PC-3 (cell line): ENCODE measurements around the gene CACNA1B. TPM values are rescaled to one million over a fixed set of nuclear protein-coding genes. Genes with fewer than 3 reads are reported as not detected.

Experiments used
- ATAC-seq: fragments of 200-7000 bp; cut with Tn5 transposase; 2 replicates; pipeline ENCODE4 v1.9.1; 2020; ENCODE audit warnings: mild to moderate bottlenecking, moderate library complexity
- BruUV-seq: library from RNA; stranded (reverse); fragments of 400-500 nt; replicated peaks from 2 replicates; lab custom pipeline; 2021; lab: Mats Ljungman, UMichigan
- CTCF ChIA-PET: fragments of 300-600 bp; sonication (Branson Sonifier 250); formaldehyde crosslinking; loops from one replicate; lab custom pipeline; 2022; ENCODE audit warnings: antibody characterized with exemption; lab: Charles Lee
- POLR2A ChIA-PET: fragments of 300-600 bp; sonication (Branson Sonifier 250); formaldehyde crosslinking; loops from one replicate; lab custom pipeline; 2022; ENCODE audit warnings: antibody characterized with exemption; ENCODE audit not compliant: unreplicated experiment; lab: Charles Lee
- DNase-seq: peaks from one replicate; pipeline ENCODE4 v3.0.0-alpha.2; 2015
- H2AFZ ChIP-seq: fragments of 300-600 bp; sonication (generic); 2 replicates; pipeline ENCODE4 v1.6.0; 2016; ENCODE audit warnings: antibody characterized with exemption, low read length
- H3F3A ChIP-seq: fragments of 300-600 bp; sonication (generic); one replicate; pipeline ENCODE4 v1.6.0; 2017; ENCODE audit warnings: antibody characterized with exemption, low read length, control low read depth, mild to moderate bottlenecking; ENCODE audit not compliant: unreplicated experiment
- H3K27ac ChIP-seq: fragments of 300-600 bp; sonication (generic); 2 replicates; pipeline ENCODE4 v1.5.1; 2016; ENCODE audit warnings: mild to moderate bottlenecking, low read length
- H3K27me3 ChIP-seq: fragments of 300-600 bp; sonication (generic); 2 replicates; pipeline ENCODE4 v1.6.1; 2016; ENCODE audit warnings: low read length, mixed read lengths
- H3K36me3 ChIP-seq: fragments of 300-600 bp; sonication (generic); 2 replicates; pipeline ENCODE4 v1.6.1; 2016; ENCODE audit warnings: low read depth, mixed run types, low read length, mixed read lengths
- H3K4me1 ChIP-seq: fragments of 300-600 bp; sonication (generic); 2 replicates; pipeline ENCODE4 v1.5.1; 2016; ENCODE audit warnings: low read length; ENCODE audit not compliant: insufficient read depth
- H3K4me2 ChIP-seq: fragments of 300-600 bp; sonication (generic); 2 replicates; pipeline ENCODE4 v1.6.0; 2016; ENCODE audit warnings: low read length
- H3K4me3 ChIP-seq: fragments of 300-600 bp; sonication (generic); 2 replicates; pipeline ENCODE4 v1.5.1; 2016; ENCODE audit warnings: mild to moderate bottlenecking, low read length, mixed read lengths
- H3K79me2 ChIP-seq: fragments of 300-600 bp; sonication (generic); 2 replicates; pipeline ENCODE4 v1.6.1; 2017; ENCODE audit warnings: low read length, mixed read lengths
- H3K9ac ChIP-seq: fragments of 300-600 bp; sonication (generic); 2 replicates; pipeline ENCODE4 v1.6.0; 2016; ENCODE audit warnings: mild to moderate bottlenecking, low read length
- H3K9me2 ChIP-seq: fragments of 300-600 bp; sonication (generic); replicated peaks from 2 replicates; pipeline ENCODE4 v1.6.1; 2016; ENCODE audit warnings: mixed run types, low read length, mixed read lengths
- H3K9me3 ChIP-seq: fragments of 300-600 bp; sonication (generic); 2 replicates; pipeline ENCODE4 v1.6.1; 2016; ENCODE audit warnings: low read length, mixed read lengths
- H4K20me1 ChIP-seq: fragments of 300-600 bp; sonication (generic); 2 replicates; pipeline ENCODE4 v1.6.1; 2016; ENCODE audit warnings: low read length, mixed read lengths
- CTCF ChIP-seq: fragments of 300-600 bp; sonication (generic); conservative IDR thresholded peaks from 2 replicates; pipeline ENCODE4 v1.5.1; 2017; ENCODE audit warnings: antibody characterized with exemption, low read depth, mild to moderate bottlenecking, low read length
- EZH2 ChIP-seq: fragments of 300-600 bp; sonication (generic); IDR thresholded peaks from one replicate; pipeline ENCODE4 v1.6.1; 2017; ENCODE audit warnings: antibody characterized with exemption, mild to moderate bottlenecking, low read length; ENCODE audit not compliant: unreplicated experiment
- EZH2phosphoT487 ChIP-seq: fragments of 300-600 bp; sonication (generic); IDR thresholded peaks from 2 replicates; pipeline ENCODE4 v1.6.1; 2018; ENCODE audit warnings: mild to moderate bottlenecking, antibody characterized with exemption, low read length, borderline replicate concordance
- intact Hi-C: fragments of 100-400 bp; cut with micrococcal nuclease; formaldehyde crosslinking; loops from 2 replicates; pipeline ENCODE4 v1.9.0; 2023
- total RNA-seq: library from RNA; depleted of rRNA; stranded (reverse); fragments of >200 nt; gene quantifications from 2 replicates; pipeline ENCODE4 v1.2.3, GENCODE V29; 2014

The CACNA1B gene
- total RNA-seq, 1 experiment from 2014 or later: not detected

- H3K9me3 ChIP-seq: no peaks in the 10 kb centered on the region
- H2AFZ ChIP-seq: no peak overlapping the region
- TF ChIP-seq EZH2phosphoT487 (no peak), EZH2 (no peak), CTCF (no peak)
- POLR2A ChIA-PET: no interaction called here
- no peaks in the 10 kb centered on the region for H4K20me1 ChIP-seq
- H3K4me1 ChIP-seq: no peaks in the 10 kb centered on the region
- intact Hi-C loops: no loop called here
- H3K36me3 ChIP-seq: no peaks in the 10 kb centered on the region
- no peaks in the 10 kb centered on the region for H3K79me2 ChIP-seq
- CTCF ChIA-PET: no interaction called here
- DNase-seq (no peak), ATAC-seq (no peak)
- BruUV-seq: no TSS peak
- H3K27me3 ChIP-seq: no peaks in the 10 kb centered on the region
- no peak overlapping the region for H3K9ac ChIP-seq
- no peak overlapping the region for H3K27ac ChIP-seq
- H3K4me3 ChIP-seq: no peak overlapping the region
- H3K4me2 ChIP-seq: no peak overlapping the region
- H3F3A ChIP-seq: no peaks in the 10 kb centered on the region
- no peaks in the 10 kb centered on the region for H3K9me2 ChIP-seq
Measured at GRCh38 chr9:137853392-137853995, 24.1 kb upstream of the CACNA1B start.

- ChIA-PET POLR2A (no interaction called here), CTCF (no interaction called here)
- Histone ChIP-seq H3K79me2 (no peaks in the 10 kb centered on the region), H3K27ac (no peak overlapping the region), H3K36me3 (no peaks in the 10 kb centered on the region), H3K9me3 (no peaks in the 10 kb centered on the region), H2AFZ (no peak overlapping the region), H3K4me1 (no peaks in the 10 kb centered on the region), H3K4me2 (no peak overlapping the region), H3K9ac (no peak overlapping the region), H3K27me3 (0 out of 2 replicates have a peak, but pooled peaks cover 3% of the 10 kb centered on the region), H4K20me1 (no peaks in the 10 kb centered on the region), H3F3A (no peaks in the 10 kb centered on the region), H3K4me3 (no peak overlapping the region), H3K9me2 (no peaks in the 10 kb centered on the region)
- TF ChIP-seq EZH2: no peak
- no peak for TF ChIP-seq EZH2phosphoT487
- no peak for TF ChIP-seq CTCF
- ATAC-seq: no peak
- BruUV-seq: no TSS peak
- DNase-seq: no peak
- intact Hi-C loops: no loop called here
Measured at GRCh38 chr9:137860361-137860760, 17.2 kb upstream of the CACNA1B start.

- Histone ChIP-seq H3K4me1 (no peaks in the 10 kb centered on the region), H3K9me2 (no peaks in the 10 kb centered on the region), H3K9me3 (no peaks in the 10 kb centered on the region), H3K4me3 (no peak overlapping the region), H3K79me2 (no peaks in the 10 kb centered on the region), H3K9ac (no peak overlapping the region), H3K36me3 (no peaks in the 10 kb centered on the region), H3F3A (no peaks in the 10 kb centered on the region), H3K27ac (no peak overlapping the region), H3K4me2 (no peak overlapping the region), H3K27me3 (0 out of 2 replicates have a peak, but pooled peaks cover 3% of the 10 kb centered on the region), H4K20me1 (no peaks in the 10 kb centered on the region), H2AFZ (no peak overlapping the region)
- ChIA-PET CTCF (interaction anchor here (0.7 kb wide), 1 partner anchor 639 kb away, joined by 5 read pairs; the partner anchor contains the start of gene RNF224), POLR2A (no interaction called here)
- no peak for ATAC-seq
- intact Hi-C loops: no loop called here
- no TSS peak for BruUV-seq
- DNase-seq: no peak
- TF ChIP-seq CTCF (no peak), EZH2 (no peak), EZH2phosphoT487 (no peak)
Measured at GRCh38 chr9:137865581-137866145, 11.9 kb upstream of the CACNA1B start.
